ENCODE results near the gene IREB2. TPM values are rescaled to one million over a fixed set of nuclear protein-coding genes. Genes with fewer than 3 reads are reported as not detected.

Gene IREB2
- total and polyA plus RNA-seq, 4 donors, result 9.8 to 71.5 (median 38.4) TPM

- H3K36me3 ChIP-seq (ENCODE audit: control insufficient read depth in 4 of 4, insufficient read depth in 4 of 4, low read length in 4 of 4), result no peaks in the 10 kb centered on the region
- no peak overlapping the region for H3K4me3 ChIP-seq
- DNase-seq (no peak), ATAC-seq (ENCODE audit: insufficient read depth, low FRiP score) (no peak)
- WGBS, 2 donors, result 90 to 97% methylated on average over 3 of the region's 3 CpGs
- H3K27me3 ChIP-seq (ENCODE audit: control insufficient read depth in 3 of 3, insufficient read depth in 3 of 3, low read length in 2 of 3), result peaks cover 0 to 2% (median 0%) of the 10 kb centered on the region in 3 donors
- H3K9me3 ChIP-seq (ENCODE audit: control insufficient read depth in 4 of 4, insufficient read depth in 3 of 4, low read length in 3 of 4), result no peaks in the 10 kb centered on the region
- peaks cover 0 to 13% (median 3%) of the 10 kb centered on the region in 5 donors for H3K4me1 ChIP-seq (ENCODE audit: control insufficient read depth in 5 of 5, insufficient read depth in 5 of 5, low read length in 5 of 5)
- no peak overlapping the region for H3K9ac ChIP-seq (ENCODE audit: insufficient read depth in 1 of 2, low read length in 2 of 2)
- TF ChIP-seq, protein P1, sequence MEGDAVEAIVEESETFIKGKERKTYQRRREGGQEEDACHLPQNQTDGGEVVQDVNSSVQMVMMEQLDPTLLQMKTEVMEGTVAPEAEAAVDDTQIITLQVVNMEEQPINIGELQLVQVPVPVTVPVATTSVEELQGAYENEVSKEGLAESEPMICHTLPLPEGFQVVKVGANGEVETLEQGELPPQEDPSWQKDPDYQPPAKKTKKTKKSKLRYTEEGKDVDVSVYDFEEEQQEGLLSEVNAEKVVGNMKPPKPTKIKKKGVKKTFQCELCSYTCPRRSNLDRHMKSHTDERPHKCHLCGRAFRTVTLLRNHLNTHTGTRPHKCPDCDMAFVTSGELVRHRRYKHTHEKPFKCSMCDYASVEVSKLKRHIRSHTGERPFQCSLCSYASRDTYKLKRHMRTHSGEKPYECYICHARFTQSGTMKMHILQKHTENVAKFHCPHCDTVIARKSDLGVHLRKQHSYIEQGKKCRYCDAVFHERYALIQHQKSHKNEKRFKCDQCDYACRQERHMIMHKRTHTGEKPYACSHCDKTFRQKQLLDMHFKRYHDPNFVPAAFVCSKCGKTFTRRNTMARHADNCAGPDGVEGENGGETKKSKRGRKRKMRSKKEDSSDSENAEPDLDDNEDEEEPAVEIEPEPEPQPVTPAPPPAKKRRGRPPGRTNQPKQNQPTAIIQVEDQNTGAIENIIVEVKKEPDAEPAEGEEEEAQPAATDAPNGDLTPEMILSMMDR (IDR thresholded peaks at IDR 0.05; ENCODE audit: control extremely low read depth, extremely low read depth), result no peak
- no peak overlapping the region for H3K27ac ChIP-seq (ENCODE audit: low read depth in 1 of 2, low read length in 1 of 2)
These were observed 44.0 kb upstream of the IREB2 start for GRCh38 chr15:78394026-78394425.

GRCh38 chr15:78394981-78395616, 42.9 kb upstream of the IREB2 start:
- H3K4me1 ChIP-seq (ENCODE audit: control insufficient read depth in 5 of 5, insufficient read depth in 5 of 5, low read length in 5 of 5), result peaks cover 0 to 12% (median 0%) of the 10 kb centered on the region in 5 donors
- H3K9me3 ChIP-seq (ENCODE audit: control insufficient read depth in 4 of 4, insufficient read depth in 3 of 4, low read length in 3 of 4), result no peaks in the 10 kb centered on the region
- DNase-seq, result peak in 2 of 3 donors; percentile 11 to 25
- no peak overlapping the region for H3K4me3 ChIP-seq
- H3K27me3 ChIP-seq (ENCODE audit: control insufficient read depth in 3 of 3, insufficient read depth in 3 of 3, low read length in 2 of 3), result peaks cover 0 to 2% (median 0%) of the 10 kb centered on the region in 3 donors
- ATAC-seq (ENCODE audit: insufficient read depth, low FRiP score), result no peak
- WGBS, 2 donors, result 75 to 82% methylated on average over 13 of the region's 13 CpGs
- H3K36me3 ChIP-seq (ENCODE audit: control insufficient read depth in 4 of 4, insufficient read depth in 4 of 4, low read length in 4 of 4), result no peaks in the 10 kb centered on the region
- H3K27ac ChIP-seq (ENCODE audit: low read depth in 1 of 2, low read length in 1 of 2), result no peak overlapping the region
- TF ChIP-seq, protein P1 (IDR thresholded peaks at IDR 0.05; ENCODE audit: control extremely low read depth, extremely low read depth), result no peak
- no peak overlapping the region for H3K9ac ChIP-seq (ENCODE audit: insufficient read depth in 1 of 2, low read length in 2 of 2)

DNA sequence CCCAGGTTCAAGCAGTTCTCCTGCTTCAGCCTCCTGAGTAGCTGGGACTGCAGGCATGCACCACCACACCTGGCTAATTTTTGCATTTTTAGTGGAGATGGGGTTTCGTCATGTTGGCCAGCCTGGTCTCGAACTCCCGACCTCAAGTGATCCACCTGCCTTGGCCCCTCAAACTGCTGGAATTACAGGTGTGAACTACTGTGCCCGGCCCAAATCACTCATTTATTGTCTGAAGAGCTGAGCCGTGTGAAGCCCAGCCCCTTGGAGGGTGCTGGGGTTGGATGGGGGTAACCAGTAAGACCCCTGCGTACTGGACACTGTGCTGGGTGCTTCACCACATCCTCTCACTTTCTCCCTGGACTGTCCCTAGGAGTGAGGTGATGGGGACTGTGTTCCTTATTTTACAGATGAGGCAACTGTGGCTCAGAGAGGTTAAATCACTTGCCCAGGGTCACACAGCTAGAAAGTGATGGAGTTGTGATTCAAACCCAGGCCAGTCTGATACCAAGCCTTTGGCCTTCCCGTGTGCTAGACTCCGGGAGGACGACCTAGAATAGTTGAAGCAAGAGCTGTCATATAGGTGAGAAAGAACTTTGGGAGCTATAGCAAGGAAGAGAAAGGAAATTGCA, 41.7 kb upstream of the IREB2 start:
- ATAC-seq (ENCODE audit: insufficient read depth, low FRiP score), result no peak
- H3K27ac ChIP-seq (ENCODE audit: low read depth in 1 of 2, low read length in 1 of 2), result no peak overlapping the region
- TF ChIP-seq, protein P1 (IDR thresholded peaks at IDR 0.05; ENCODE audit: control extremely low read depth, extremely low read depth), result no peak
- H3K36me3 ChIP-seq (ENCODE audit: control insufficient read depth in 4 of 4, insufficient read depth in 4 of 4, low read length in 4 of 4), result no peaks in the 10 kb centered on the region
- H3K4me3 ChIP-seq, result no peak overlapping the region
- no peak overlapping the region for H3K9ac ChIP-seq (ENCODE audit: insufficient read depth in 1 of 2, low read length in 2 of 2)
- H3K9me3 ChIP-seq (ENCODE audit: control insufficient read depth in 4 of 4, insufficient read depth in 3 of 4, low read length in 3 of 4), result no peaks in the 10 kb centered on the region
- H3K4me1 ChIP-seq (ENCODE audit: control insufficient read depth in 5 of 5, insufficient read depth in 5 of 5, low read length in 5 of 5), result peaks cover 0 to 12% (median 0%) of the 10 kb centered on the region in 5 donors
- DNase-seq, result peak in 1 of 3 donors; percentile 7
- 82 to 89% methylated on average over 9 of the region's 9 CpGs for WGBS, 2 donors
- H3K27me3 ChIP-seq (ENCODE audit: control insufficient read depth in 3 of 3, insufficient read depth in 3 of 3, low read length in 2 of 3), result peaks cover 0 to 2% (median 0%) of the 10 kb centered on the region in 3 donors
